ENCODE measurements around the gene EP400. TPM values are rescaled to one million over a fixed set of nuclear protein-coding genes. Genes with fewer than 3 reads are reported as not detected.

Gene EP400
- total and polyA plus RNA-seq, 2 of the 4 experiments (the other 2 are of a cell fraction), result 4.3 to 11.4 TPM

DNA sequence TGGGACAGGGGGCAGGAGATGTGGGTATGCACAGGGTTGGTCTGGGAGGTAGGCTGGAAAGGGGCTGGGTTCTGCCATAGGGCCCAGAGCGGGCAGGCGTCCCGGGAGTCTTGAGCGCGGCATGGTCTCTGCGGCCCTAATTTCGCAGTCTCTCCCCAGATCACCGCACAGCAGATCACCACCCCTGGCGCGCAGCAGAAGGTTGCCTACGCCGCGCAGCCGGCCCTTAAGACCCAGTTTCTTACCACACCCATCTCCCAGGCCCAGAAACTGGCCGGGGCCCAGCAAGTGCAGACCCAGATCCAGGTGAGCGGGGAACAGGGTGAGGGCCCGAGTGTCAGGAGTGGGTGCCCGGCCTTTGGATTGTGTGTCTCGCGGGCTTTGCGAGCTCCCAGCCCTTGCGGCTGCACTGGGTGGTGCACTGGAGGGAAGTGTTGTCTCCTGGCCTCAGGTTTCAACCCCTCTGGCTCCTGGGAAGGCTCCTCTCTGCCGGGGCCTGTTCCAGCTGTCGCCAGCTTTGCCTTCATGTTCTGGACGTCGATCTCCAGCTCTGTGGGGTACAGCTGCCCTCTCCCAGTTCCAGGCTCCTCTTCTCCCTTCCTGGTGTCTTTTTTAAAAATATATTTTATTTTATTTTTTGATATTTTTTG is 119.7 kb downstream of the EP400 start:
- no peak overlapping the region for H3K4ac ChIP-seq (ENCODE audit: low read depth, low read length)
- no peak overlapping the region for H2AK5ac ChIP-seq (ENCODE audit: low read depth, low read length)
- peaks cover 55% of the 10 kb centered on the region for H3K36me3 ChIP-seq (ENCODE audit: control insufficient read depth, insufficient read depth, low read length)
- H4K5ac ChIP-seq (ENCODE audit: low read depth, low read length), result no peak overlapping the region
- no peak overlapping the region for H3K27ac ChIP-seq (ENCODE audit: insufficient read depth, low read length)
- H4K8ac ChIP-seq (ENCODE audit: low read depth in 2 of 2, low read length in 2 of 2), result no peak overlapping the region
- ChIA-PET CTCF (no interaction called here), POLR2A (ENCODE audit: unreplicated experiment) (no interaction called here)
- H2BK20ac ChIP-seq (ENCODE audit: low read depth, low read length), result no peak overlapping the region
- in situ Hi-C loops (cut with MboI; ENCODE audit: low sequenced_read_pairs) (no loop called here), intact Hi-C loops (cut with micrococcal nuclease) (no loop called here), dilution Hi-C loops (cut with HindIII; ENCODE audit: low sequenced_read_pairs, unreplicated experiment) (no loop called here)
- no peak overlapping the region for H4K91ac ChIP-seq (ENCODE audit: insufficient read depth, low read depth, low read length)
- no peak for DNase-seq
- H2AK9ac ChIP-seq (replicated peaks; ENCODE audit: low read depth, low read length, poor library complexity), result no peak overlapping the region
- H3K56ac ChIP-seq (ENCODE audit: extremely low read depth, insufficient read depth, low read length), result no peak overlapping the region
- H3K9ac ChIP-seq (ENCODE audit: low read depth, low read length), result no peak overlapping the region
- ATAC-seq (ENCODE audit: low read depth), result no peak
- no peak overlapping the region for H3K14ac ChIP-seq (replicated peaks; ENCODE audit: low read depth, low read length)
- H3K4me1 ChIP-seq (ENCODE audit: control insufficient read depth, insufficient read depth, low read length), result peaks cover 2% of the 10 kb centered on the region; the same call in 1 of the 2 replicates
- H2BK120ac ChIP-seq (ENCODE audit: low read depth, low read length), result no peak overlapping the region
- 98% methylated on average over 8 of the region's 26 CpGs; no CpG with 5 or more reads in 1 of the 2 experiments for WGBS, 2 experiments (ENCODE audit: extremely low coverage in 2 of 2, insufficient read length in 1 of 2)
- no TSS peak for BruUV-seq (replicated peaks)
- H3K4me2 ChIP-seq (ENCODE audit: low read depth, low read length), result no peak overlapping the region
- no peak for TF ChIP-seq RFX5 (IDR thresholded peaks at IDR 0.05; ENCODE audit: low read depth, low read length)
- no peak for TF ChIP-seq CHD1 (IDR thresholded peaks at IDR 0.05; ENCODE audit: low read depth, low read length)
- TF ChIP-seq SMC3 (IDR thresholded peaks at IDR 0.05; ENCODE audit: low read depth, low read length), result no peak
- TF ChIP-seq, protein P1, sequence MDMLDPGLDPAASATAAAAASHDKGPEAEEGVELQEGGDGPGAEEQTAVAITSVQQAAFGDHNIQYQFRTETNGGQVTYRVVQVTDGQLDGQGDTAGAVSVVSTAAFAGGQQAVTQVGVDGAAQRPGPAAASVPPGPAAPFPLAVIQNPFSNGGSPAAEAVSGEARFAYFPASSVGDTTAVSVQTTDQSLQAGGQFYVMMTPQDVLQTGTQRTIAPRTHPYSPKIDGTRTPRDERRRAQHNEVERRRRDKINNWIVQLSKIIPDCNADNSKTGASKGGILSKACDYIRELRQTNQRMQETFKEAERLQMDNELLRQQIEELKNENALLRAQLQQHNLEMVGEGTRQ (IDR thresholded peaks at IDR 0.05; ENCODE audit: low read depth, low read length), result no peak
- TF ChIP-seq MAFK (IDR thresholded peaks at IDR 0.05; ENCODE audit: low read depth, low read length), result no peak
- no peak for TF ChIP-seq CEBPB (IDR thresholded peaks at IDR 0.05; ENCODE audit: low read depth, low read length)
- TF ChIP-seq MAZ (IDR thresholded peaks at IDR 0.05; ENCODE audit: borderline replicate concordance, low read depth, low read length), result no peak
- TF ChIP-seq RCOR1 (IDR thresholded peaks at IDR 0.05; ENCODE audit: insufficient replicate concordance, low read length), result no peak
- TF ChIP-seq POLR2A (IDR thresholded peaks at IDR 0.05; ENCODE audit: low read depth, low read length), result no peak
- TF ChIP-seq, protein P2, sequence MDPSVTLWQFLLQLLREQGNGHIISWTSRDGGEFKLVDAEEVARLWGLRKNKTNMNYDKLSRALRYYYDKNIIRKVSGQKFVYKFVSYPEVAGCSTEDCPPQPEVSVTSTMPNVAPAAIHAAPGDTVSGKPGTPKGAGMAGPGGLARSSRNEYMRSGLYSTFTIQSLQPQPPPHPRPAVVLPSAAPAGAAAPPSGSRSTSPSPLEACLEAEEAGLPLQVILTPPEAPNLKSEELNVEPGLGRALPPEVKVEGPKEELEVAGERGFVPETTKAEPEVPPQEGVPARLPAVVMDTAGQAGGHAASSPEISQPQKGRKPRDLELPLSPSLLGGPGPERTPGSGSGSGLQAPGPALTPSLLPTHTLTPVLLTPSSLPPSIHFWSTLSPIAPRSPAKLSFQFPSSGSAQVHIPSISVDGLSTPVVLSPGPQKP (IDR thresholded peaks at IDR 0.05; ENCODE audit: borderline replicate concordance, low read depth, low read length), result no peak
- TF ChIP-seq BHLHE40 (IDR thresholded peaks at IDR 0.05; ENCODE audit: low read depth, low read length), result no peak
- TF ChIP-seq FOS (IDR thresholded peaks at IDR 0.05; ENCODE audit: low read depth, low read length), result no peak
- no peak for TF ChIP-seq NFE2L2 (IDR thresholded peaks at IDR 0.05; ENCODE audit: low read depth, low read length)
- TF ChIP-seq RAD21 (IDR thresholded peaks at IDR 0.05; ENCODE audit: low read length), result no peak
- no peak for TF ChIP-seq MXI1 (IDR thresholded peaks at IDR 0.05; ENCODE audit: borderline replicate concordance, low read depth, low read length)
- TF ChIP-seq, protein P3, sequence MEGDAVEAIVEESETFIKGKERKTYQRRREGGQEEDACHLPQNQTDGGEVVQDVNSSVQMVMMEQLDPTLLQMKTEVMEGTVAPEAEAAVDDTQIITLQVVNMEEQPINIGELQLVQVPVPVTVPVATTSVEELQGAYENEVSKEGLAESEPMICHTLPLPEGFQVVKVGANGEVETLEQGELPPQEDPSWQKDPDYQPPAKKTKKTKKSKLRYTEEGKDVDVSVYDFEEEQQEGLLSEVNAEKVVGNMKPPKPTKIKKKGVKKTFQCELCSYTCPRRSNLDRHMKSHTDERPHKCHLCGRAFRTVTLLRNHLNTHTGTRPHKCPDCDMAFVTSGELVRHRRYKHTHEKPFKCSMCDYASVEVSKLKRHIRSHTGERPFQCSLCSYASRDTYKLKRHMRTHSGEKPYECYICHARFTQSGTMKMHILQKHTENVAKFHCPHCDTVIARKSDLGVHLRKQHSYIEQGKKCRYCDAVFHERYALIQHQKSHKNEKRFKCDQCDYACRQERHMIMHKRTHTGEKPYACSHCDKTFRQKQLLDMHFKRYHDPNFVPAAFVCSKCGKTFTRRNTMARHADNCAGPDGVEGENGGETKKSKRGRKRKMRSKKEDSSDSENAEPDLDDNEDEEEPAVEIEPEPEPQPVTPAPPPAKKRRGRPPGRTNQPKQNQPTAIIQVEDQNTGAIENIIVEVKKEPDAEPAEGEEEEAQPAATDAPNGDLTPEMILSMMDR (conservative IDR thresholded peaks at IDR 0.05; ENCODE audit: low read depth, low read length), result no peak
- peaks cover 0 to 4% of the 10 kb centered on the region in 2 experiments; a peak in 1 of 4 replicates for H3K79me1 ChIP-seq (ENCODE audit: low read depth in 1 of 2, low read length in 2 of 2)
- H2BK5ac ChIP-seq (ENCODE audit: low read depth, low read length, poor library complexity, severe bottlenecking), result no peak overlapping the region
- no peak overlapping the region for H2BK15ac ChIP-seq (ENCODE audit: low read depth, low read length)
- no peak overlapping the region for H3K4me3 ChIP-seq (ENCODE audit: insufficient read depth, low read depth, low read length)
- H3K9me3 ChIP-seq (ENCODE audit: control insufficient read depth, insufficient read depth, low read length), result no peaks in the 10 kb centered on the region
- no peaks in the 10 kb centered on the region for H3K9me1 ChIP-seq (ENCODE audit: insufficient read depth, low read length)
- no peaks in the 10 kb centered on the region; the same call in 1 of the 2 replicates for H4K20me1 ChIP-seq (ENCODE audit: insufficient read depth, low read length)
- H3K23ac ChIP-seq (ENCODE audit: low read depth, low read length), result no peak overlapping the region
- H3K18ac ChIP-seq (ENCODE audit: low read depth, low read length), result no peak overlapping the region
- no peak overlapping the region for H2AFZ ChIP-seq (replicated peaks; ENCODE audit: low read length, poor library complexity)
- no peaks in the 10 kb centered on the region for H3K27me3 ChIP-seq (ENCODE audit: control insufficient read depth, insufficient read depth, low read length)
